COLO668 (cell line): Measurements from ENCODE around the gene CYGB.
"Not testable (repeated sequence)": the region's sequence is repeated elsewhere in the genome, so short reads cannot be mapped to it uniquely, and the experiment has no call there.

Experiments used
- DNase-seq: peaks from one replicate; lab custom pipeline; 2025; ENCODE audit not compliant: unreplicated experiment; lab: John Stamatoyannopoulos, UW

The CYGB gene

DNA sequence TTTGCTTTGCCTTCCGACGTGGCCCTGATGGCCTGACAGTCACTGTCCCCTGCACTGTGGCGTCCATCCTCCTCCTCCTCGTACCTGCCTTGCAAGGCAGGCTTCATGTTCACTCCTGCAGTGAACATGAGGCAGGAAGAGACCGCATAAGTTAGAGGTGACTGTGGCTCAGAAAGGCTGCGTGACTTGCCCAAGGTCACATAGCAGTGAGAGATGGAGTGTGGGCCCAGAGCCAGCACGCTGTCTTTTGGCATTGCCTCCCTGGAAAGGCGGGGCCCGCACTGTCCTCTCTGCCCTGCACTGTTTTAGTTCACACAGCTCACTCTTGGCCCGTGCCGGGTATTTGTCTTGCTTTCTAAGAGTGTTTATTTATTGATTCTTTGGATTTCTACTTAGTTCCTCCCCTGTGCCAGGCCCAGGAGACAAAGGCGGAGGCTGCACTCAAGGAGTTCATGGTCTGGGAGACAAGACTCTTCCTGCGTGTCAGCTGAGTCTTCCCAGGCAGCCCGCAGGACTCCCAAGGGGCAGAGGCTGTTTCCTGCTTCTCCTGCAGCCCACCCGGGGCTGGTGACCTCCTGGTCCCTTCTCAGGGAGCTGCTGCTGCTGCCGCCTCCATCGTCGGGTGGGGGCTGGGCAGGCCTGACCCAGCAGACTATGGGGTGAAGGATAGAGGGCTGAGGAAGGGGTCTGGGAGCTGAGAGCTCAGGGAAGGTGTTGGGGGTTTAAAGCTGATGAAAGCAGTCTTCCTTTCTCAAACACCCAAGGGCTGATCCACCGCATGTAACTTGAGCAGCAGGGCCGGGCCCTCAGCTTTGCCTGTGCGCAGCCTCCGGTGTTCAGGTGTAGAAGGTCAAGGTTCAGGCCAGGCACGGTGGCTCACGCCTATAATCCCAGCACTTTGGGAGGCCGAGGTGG, 12.7 kb downstream of the CYGB start:
- DNase-seq: no peak

DNA sequence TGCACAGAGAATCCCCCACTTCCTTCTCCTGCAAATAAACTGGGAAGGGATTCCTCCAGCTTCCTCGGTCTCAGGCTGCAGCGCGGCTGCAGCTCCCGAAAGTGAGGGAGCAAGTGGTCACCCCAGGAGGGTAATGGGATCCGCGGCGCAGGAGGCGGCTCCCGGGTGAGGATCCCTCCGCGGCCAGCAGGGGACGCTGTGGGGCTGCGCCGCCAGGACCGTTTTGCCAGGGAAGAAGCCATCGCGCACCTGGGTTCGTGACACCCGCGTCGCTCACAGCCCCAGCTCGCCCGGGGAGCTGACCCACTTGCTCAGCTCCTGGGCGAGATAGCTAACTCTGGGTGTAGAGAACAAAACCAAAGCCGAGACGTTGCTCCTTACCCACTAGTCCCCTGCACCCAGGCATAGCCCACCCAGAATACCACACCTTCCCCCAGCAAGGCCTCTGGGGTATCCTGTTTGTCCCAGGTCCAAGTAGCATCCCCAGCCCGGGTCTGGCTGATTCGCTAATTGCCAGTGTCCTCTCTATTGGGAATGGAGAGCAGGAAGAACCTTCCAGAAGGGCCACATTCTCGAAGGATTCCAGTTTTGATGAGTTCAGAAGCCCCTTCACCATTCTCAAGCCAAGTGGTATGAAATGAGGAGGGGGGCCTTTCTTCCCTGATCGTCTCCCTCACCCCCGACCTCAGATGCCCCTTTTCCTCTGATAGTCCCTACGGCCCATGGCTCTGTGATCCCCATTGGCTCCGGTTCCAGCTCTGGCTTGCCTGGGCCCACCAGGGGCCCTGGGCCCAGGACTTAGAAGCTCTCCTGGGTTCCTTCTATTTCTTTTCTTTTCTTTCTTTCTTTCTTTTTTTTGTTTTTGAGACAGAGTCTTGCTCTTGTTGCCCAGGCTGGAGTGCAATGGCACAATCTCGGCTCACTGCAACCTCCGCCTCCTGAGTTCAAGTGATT, 14.1 kb downstream of the CYGB start:
- peak; percentile 59 for DNase-seq

DNA sequence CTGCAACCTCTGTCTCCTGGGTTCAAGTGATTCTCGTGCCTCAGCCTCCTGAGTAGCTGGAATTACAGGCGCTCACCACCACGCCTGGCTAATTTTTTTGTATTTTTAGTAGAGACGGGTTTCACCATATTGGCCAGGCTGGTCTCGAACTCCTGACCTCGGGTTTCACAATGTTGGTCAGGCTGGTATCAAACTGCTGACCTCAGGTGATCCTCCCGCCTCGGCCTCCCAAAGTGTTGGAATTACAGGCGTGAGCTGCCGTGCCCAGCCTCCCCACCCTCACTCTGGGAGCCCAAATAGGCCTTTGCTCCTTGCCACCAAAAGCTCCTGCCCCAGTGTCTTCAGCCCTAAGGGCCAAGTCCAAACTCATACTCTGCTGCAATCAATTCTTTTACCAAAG, 15.8 kb downstream of the CYGB start:
- not testable (repeated sequence) for DNase-seq

DNA sequence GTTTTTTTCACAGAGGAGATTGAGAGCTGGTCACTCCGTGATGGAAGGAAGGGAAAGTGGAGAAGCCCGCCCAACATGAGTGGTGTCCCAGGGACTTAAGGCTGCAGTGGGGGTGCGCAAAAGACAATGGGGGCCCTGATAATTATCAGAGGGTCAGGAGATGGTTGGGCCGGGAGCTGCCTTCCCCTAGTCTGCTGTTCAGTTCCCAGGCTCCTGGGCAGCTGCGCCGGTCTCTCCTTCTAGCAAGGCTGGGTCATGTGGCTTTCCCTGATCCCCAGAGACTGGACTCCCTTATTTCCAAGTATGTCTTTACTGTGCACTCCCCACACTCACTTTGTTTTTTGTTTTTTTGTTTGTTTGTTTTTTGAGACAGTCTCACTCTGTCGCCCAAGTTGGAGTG, 16.2 kb downstream of the CYGB start:
- DNase-seq: no peak

DNA sequence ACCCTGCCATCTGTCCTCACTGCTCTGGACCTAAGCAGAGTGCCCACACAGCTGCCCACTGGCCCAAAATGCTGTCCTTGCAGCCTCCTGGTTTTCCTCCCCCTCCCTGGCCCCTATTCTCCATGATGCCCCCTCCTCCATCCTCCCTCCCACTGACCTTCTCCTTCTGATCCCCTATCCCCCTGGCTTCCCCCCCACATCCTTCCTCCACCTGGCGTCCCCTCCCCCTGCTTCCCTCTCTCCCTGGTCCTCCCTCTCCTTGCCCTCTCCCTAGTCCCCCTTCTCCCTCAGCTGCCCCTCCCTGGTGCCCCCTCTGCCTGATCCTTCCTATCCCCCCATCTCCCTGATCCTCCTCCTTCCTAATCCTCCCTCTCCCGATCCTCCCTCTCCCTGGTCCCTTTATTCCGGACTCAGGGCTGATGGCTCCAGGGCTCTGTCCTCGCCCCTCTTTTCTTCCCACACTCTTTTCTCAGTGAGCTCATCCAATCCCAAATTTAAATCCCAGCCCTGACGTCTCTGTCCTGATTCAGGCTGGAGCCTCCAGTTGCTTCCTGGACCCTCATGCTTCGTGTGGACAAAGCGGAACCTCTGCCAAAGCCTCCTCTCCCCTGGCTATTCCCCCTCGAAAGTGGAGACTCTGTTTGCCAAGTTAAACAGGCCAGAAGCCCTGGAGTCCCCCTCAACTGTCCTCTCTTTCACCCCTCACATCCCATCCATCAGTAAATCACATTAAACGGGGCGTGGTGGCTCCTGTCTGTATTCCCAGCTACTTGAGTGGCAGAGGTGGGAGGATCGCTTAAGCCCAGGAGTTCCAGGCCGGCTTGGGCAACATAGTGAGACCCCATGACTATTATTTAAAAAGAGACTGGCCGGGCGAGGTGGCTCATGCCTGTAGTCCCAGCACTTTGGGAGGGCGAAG, 18.2 kb downstream of the CYGB start:
- no peak for DNase-seq

DNA sequence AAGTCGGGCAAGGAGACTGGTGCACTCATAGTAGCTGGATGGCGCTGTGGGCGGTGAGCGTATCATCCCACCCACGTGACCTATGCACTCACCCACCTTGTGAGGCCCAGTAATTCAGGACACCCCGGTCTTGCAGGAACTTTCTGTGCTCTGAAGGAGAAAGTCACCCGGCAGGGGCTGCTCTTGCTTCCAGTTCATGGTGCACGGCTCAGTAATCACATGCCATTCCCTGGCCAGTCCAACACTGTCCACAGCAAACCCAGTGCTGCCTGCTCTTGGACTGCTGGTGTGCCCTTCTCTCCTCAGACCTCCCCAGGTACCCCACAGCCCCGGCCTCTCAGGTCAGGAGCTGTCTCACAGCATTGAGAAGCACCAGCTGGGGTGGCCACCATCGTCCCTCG, 19.9 kb downstream of the CYGB start:
- DNase-seq: no peak

DNA sequence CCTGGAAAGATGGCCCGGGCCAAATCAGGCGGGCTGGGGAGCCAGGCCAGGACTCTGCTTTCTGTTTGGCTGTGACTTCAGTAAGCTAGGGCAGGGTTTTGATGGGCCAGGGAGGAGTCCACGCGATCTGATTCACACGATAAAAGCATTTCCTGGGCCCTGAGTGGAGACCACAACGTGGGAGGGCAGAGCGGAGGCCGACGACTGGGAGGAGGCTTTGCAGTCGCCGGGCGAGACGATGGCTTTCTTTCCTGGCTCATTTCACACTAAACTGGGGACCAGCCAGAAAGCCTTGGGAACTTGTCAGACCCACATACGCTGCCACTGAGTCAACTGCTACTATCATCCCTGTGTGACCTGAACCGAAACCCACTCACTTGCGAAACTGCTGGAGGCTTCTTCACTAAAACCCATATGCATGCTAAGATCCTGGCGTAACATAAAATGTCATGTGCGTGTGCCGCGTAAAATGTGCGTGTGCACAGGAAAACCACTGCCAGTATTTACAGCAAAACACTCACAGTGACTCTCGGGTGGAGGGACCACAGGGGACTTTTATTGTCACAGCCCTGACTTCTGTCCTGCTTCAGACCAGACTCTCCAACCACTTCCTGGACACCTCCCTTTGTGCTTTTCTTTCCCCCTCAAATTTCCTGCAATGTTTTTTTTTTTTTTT, 22.1 kb downstream of the CYGB start:
- no peak for DNase-seq

DNA sequence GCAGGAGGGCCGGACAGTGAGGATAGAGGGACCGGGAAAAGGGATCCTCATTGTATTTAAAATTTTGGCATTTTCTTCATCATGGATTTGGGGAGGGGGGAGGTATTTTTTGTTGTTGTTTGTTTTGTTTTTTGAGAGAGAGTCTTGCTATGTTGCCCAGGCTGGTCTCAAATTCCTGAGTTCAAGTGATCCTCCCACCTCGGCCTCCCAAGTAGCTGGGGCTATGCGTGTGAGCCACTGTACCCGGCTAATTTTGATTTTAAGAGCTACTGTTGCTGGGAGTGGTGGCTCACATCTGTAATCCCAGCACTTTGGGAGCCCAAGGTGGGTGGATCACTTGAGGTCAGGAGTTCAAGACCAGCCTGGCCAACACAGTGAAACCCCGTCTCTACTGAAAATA, 23.2 kb downstream of the CYGB start:
- DNase-seq: not testable (repeated sequence)

DNA sequence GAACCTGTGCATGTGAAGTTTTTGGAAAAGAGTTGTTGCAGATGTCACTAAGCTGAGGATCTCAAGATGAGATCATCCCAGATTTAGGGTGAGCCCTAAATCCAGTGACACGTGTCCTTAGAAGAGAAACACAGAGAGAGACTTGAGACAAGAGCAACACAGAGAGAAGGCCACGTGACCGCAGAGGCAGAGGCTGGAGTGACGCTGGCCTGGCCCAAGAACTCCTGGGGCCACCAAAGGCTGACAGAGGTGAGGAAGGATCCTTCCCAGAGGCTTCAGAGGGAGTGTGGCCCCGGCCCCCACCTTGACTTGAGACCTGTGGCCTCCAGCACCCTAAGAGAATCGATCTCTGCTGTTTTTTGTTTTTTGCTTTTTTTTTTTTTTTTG, 24.2 kb downstream of the CYGB start:
- no peak for DNase-seq

DNA sequence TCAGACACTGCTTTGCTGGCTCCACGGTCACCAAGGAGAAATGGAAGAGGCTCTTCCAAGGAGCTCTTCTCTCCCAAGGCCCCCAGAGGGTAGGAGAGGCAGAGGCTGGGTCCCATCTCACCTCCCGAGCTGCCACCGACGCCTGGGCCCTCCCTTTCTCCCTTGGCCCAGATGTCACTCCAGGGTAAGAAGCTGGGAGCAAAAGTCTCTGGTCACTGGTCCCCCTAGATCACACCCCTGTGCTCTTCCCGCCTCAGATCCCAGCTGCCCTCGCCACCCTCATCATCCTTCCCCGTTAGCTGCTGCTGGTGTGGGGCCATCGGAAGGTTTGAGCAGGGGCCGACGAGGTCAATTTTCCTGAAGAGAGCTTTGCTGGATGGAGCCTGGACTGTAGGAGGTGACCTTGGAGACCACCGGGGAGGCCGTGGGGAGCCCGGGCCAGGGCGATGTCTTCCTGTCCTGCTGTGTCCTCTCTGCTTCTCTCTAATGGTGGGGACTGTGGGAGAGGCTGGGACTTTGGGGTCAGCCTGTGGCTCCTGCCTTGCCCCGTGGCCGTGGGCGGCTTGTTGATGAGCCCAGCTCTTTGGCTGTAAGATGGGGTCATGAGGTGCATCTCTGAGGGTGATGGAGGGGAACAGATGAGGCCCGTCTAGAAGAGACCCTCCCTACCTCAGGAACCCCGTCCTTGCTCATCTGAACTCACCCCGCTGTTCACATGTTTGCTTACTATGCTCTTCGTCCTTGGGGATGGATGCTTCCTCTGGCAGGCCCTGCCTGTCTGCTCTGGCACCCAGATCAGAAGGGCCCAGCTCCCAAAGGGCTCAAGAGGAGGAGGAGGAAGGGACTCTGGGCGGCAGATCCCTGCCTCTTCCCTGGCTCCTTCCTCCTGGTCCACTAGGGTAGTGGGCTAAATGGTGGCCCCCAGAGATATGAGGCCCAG, 24.9 kb downstream of the CYGB start:
- no peak for DNase-seq

DNA sequence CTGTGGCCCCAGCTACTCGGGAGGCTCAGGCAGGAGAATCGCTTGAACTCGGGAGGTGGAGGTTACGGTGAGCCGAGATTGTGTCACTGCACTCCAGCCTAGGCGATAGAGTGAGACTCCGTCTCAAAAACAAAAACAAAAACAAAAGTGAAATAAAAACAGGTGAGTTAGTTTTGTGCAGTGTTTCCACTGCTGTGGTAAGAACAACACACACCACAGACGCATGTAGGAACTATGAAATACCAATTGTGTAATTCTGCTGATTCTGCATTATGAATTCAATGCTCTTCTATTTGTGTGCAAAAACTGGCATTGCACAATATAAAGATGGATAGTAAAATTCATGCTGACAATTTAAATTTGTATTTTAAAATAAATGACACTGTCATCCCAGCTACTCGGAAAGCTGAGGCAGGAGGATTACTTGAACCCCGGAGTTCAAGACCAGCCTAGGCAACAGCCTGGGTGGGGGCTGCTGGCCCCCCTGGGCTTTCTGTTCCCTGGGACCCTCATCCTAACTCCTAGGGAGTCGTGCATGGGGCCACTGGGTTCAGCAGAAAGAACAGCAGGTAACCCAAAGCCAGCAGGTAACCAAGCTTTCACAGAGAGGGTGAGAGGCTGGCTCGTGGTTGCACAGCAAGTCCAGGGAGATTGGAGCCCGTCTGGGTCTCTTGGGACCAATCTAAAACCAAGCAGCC, 25.7 kb downstream of the CYGB start:
- no peak for DNase-seq

DNA sequence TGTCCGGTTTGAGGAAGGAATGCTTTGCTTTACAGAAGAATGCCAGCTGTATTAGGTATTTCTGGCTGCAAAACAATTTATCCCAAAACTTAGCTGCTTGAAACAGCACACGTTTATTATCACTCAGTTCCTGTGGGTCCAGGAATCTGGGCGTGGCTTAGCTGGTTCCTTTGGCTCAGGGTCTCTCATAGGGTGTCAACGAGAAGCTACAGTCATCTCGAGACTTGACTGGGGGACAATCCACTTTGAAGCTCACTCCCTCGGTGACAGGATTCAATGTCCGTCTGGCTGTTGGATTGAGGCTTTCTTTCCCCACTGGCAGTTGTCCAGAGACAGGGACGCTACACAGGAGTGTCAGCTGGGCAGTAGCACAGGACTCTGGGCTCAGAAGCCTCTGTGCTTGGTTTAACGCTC, 26.7 kb downstream of the CYGB start:
- DNase-seq: no peak

DNA sequence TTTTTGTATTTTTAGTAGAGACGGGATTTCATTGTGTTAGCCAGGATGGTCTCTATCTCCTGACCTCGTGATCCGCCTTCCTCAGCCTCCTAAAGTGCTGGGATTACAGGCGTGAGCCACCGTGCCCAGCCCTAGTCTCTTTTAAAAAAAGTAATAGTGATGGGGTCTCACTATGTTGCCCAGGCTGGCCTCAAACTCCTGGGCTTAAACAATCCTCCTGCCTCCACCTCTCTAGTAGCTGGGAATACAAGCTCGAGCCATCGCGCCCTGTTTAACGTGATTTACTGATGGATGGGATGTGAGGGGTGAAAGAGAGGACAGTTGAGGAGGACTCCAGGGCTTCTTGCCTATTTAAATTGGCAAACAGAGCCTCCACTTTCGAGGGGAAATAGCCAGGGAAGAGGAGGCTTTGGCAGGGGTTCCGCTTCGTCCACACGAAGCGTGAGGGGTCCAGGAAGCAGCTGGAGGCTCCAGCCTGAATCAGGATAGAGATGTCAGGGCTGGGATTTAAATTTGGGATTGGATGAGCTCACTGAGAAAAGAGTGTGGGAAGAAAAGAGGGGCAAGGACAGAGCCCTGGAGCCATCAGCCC, 28.9 kb downstream of the CYGB start:
- DNase-seq: not testable (repeated sequence)

DNA sequence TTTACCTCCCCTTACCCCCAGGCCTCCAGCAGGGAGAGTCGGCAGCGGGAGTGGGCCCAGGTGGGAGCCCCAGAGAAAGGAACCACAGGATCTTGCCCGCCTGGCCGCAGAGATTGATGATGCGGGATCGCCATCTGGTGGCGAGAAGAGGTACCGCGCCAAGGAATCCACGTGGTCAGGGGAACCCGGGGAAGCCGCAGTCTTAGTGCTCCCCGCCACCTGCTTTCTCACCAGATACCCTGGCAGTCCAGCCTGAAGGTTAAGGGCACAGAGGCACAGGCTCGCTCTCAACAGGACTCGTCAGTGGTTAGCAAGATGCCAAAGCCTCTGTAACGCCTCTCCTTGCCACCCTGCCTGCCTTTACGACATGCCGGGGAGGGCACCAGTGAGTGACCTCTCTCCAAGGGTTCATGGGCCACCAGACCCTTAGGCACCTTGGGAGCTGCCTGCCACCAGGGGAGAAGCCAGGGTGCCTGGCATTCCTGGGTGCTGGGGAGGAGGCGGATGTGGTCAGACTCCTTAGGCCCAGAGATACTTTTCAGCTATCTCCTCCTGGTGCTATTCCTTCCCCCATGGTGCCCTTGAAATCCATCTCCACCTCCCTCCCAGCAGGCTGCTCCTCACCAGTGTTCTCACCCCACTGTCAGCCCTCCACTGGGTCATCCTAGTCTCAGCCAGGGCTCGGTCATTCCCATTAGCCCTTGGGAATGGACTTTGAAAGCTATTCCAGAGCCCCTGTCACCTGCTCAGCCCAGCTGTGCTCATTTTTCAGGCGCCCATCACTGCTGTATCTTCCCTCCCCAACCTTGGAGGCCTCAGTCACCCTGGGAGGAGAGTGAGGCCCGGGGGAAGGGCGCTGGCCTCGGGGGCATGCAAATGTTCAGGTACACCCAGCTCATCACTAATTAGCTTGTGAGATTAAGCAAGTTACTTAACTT, 30.8 kb downstream of the CYGB start:
- peak; percentile 56 for DNase-seq

DNA sequence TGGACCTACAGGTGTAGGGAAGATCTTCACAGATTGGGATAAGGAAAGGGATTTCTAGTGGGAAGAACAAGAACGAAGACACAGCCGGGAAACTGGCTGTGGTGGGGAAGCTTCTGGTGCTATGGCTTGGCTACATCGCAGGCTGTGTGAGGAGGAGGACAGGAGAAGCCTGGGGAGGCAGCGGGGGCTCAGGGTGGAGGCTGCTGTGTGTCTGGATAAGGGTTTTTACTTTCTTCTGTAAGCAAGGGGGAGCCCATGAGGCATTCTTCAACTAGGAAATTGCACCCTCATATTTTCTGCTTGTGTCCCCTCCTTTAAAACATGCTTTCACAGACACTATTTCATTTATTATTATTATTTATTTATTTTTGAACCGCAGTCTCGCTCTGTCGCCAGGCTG, 33.4 kb downstream of the CYGB start:
- DNase-seq: no peak

DNA sequence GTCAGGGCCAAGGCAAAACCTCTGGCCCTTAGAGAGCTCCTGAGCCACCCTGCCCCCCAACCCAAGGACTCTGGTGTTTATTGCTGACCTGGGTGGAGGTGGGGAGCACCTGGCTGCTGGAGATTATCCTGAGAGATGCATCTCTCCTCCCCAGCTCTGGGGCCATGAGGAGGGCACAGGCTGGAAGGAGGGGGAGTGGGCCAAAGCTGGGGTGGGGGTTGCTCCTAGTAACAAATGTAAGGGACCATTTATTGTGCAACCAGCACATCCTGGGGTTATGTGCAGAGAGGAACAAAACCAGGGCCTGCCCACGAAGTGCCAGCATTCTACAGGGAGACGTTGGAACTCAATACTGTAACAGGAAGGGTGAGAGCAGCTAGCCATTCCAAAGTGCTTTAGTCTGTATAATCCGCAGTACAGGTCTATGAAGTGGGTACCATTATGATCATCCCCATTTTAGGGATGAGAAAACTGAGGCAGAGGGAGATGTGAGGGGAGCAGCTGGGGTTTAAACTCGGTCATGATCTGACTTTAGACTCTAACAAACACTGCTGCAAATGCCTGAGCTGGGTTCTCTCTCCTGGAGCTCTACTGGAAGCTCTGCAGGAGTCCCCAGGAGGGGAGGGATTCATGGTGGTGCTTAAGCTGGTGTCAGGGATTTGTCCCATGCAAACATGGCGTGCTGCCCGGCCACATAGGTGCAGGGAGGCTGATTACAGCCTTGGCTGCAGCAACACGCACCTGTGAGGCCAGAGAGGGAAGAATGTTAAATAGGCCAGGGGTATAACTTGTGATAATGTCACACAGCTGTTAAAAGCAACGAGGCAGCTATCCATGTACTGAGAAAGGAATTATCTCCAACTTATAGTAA, 34.9 kb downstream of the CYGB start:
- DNase-seq: no peak
